NCI-H2196 (cell line): ENCODE data around the gene KLF12.

ENCODE experiments used
- DNase-seq: peaks from one replicate; lab custom pipeline; 2025; ENCODE audit not compliant: unreplicated experiment; lab: John Stamatoyannopoulos, UW

KLF12 gene

GRCh38 chr13:74135326-74136083 lies 1.3 kb upstream of the KLF12 start:
- DNase-seq = peak; percentile 45

GRCh38 chr13:74134777-74135325 lies 647 bp upstream of the KLF12 start:
- DNase-seq = peak; percentile 31

- peak; percentile 21 for DNase-seq
Observed at GRCh38 chr13:74133657-74134201, 475 bp downstream of the KLF12 start.

- DNase-seq = no peak
Observed at GRCh38 chr13:74132776-74133656, 1.2 kb downstream of the KLF12 start.

- DNase-seq = no peak
Observed at GRCh38 chr13:74132152-74132775, 1.9 kb downstream of the KLF12 start.

- no peak for DNase-seq
Observed at GRCh38 chr13:74131227-74131626, 3.0 kb downstream of the KLF12 start.

- DNase-seq = no peak
Observed at GRCh38 chr13:74129500-74130191, 4.6 kb downstream of the KLF12 start.

- DNase-seq = no peak
Observed at GRCh38 chr13:74128156-74128767, 5.9 kb downstream of the KLF12 start.

GRCh38 chr13:74118328-74118727 lies 15.9 kb downstream of the KLF12 start:
- no peak for DNase-seq

GRCh38 chr13:74117207-74117705 lies 16.9 kb downstream of the KLF12 start:
- DNase-seq = no peak

GRCh38 chr13:74115133-74115532 lies 19.1 kb downstream of the KLF12 start:
- no peak for DNase-seq

GRCh38 chr13:74114641-74115040 lies 19.6 kb downstream of the KLF12 start:
- DNase-seq = no peak

- no peak for DNase-seq
Observed at GRCh38 chr13:74114202-74114601, 20.0 kb downstream of the KLF12 start.

GRCh38 chr13:74111901-74112824 lies 22.0 kb downstream of the KLF12 start:
- DNase-seq = no peak

GRCh38 chr13:74111399-74111798 lies 22.8 kb downstream of the KLF12 start:
- no peak for DNase-seq

GRCh38 chr13:74110053-74110452 lies 24.2 kb downstream of the KLF12 start:
- DNase-seq = no peak

GRCh38 chr13:74107598-74107997 lies 26.6 kb downstream of the KLF12 start:
- no peak for DNase-seq

GRCh38 chr13:74105871-74106270 lies 28.3 kb downstream of the KLF12 start:
- DNase-seq = no peak
